ENCODE measurements around the gene CD83.

The CD83 gene

DNA sequence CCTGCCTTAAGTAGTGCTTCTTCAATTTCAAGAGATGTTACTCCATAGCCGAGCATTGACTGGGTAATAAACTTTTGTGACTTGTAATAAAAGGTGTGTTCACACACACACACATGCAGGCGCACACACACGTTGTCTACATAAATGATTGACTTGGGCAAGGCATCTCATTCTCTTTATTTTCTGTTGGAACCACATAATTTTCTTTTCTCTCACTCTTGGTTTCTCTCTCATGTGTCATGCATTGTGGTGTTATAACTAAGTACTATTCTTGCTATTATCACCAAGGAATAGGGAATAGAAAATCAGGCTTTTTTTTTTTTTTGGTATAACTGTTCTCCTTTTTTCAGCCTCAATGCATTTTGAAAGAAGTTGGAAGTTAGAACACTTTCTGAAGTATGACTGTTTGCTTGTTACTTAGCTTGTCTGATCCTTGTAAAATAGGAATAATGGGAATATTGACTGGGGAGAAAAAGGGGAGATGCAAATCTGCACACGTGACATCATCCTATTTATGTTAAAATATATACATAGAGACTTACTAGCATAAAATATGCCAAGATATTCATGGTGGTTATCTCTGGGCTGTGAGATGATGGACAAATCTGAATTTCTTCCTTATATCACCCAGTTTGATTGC, 26.1 kb upstream of the CD83 start:
- no peak for DNase-seq (ENCODE audit: low read depth)

DNA sequence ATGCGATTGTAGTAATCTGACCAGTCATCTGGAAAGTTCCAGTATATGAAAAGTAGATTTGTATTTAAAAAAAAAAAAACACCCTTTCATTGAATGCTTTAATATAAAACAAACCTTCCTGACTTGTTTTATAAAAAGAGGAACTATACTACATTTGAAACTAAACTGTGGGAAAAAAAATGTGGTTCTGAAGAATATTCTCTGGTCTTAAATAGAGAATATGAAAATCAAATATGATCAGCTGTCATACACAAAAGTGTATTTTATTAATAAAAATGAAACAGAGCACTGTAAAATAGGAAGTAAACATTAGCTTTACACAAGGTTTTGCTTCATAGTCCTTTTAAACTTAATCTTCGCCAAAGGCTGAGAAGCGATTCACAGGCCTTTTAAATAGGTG, 25.3 kb upstream of the CD83 start:
- no peak for DNase-seq (ENCODE audit: low read depth)

DNA sequence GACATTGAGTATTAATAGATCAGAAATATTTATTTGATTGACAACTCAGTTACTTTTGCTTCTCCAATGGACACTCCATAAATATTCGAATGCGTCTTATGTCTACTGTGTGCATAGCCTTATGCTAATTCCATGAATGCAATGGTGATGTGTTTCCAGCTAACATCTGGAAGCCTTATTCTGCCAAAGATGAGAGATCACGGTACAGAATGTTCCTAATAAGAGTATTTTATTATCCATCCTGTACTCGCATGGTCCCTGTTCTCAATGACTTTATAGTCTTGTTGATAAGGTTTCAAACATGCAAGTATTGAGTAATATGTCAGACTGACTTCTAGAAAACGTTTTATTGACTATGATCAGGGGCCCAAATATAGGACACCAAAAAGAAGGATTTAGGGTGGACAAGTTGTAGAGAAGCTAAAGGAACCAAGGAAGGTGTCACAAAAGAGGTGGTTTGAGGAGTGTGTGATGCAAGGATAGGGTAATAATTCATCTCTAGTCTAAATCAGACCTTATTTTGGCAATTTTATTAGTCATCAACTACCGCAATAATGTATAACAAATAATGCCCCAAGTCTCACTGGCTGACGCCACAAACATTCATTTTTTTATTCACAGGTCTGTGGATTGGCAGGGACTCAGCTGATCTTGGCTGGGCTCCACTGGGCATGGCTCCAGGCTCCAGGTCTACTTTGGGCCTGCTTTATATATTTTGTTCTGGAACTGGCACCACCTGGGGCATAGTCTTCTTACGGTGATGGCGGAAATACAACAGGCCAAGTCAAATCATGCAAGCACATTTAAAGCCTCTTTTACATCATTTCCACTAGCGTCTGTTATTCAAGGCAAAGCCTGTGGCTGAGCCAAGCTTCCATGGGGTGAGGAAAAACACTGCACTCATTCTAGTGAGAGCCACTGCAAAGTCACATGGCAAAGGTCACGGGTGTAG, 24.5 kb upstream of the CD83 start:
- DNase-seq (ENCODE audit: low read depth), result no peak

DNA sequence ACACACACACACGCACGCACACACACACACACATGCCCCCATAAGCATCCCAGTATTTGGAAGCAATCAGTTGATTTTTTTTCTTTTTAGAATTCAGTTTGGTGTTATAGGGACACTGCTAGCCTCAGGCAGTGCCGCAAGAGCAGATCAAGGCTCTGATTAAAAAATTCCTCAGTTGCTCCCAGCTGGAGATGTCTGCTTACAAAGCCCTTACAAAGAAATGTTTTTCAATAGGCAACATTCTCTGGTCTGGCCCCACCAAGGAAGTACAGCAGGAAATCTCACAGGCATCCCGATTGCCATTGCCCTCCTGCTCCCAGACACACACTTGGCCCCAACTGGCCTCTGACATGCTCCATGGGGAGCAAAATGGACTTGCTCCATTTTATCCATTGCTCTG, 22.9 kb upstream of the CD83 start:
- DNase-seq (ENCODE audit: low read depth), result no peak

DNA sequence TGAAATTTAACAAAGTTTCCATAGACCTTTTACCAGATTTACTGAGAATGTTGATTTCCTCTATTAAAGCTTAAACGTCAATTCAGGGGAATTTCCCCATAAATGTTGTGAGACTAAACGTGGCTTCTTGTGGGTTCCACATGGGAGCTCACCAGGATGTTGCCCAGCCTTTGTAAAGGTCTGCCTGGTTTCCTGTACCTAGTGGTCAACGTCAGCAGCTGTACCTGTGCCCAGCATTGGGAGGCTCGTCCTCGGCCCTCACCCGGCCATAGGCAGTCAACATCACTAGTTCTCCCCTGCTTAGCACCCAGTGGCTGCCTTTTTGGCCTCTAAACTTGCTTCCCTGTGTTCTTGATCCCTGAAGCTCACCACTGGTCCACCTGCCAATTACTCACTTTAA, 22.1 kb upstream of the CD83 start:
- no peak for DNase-seq (ENCODE audit: low read depth)

DNA sequence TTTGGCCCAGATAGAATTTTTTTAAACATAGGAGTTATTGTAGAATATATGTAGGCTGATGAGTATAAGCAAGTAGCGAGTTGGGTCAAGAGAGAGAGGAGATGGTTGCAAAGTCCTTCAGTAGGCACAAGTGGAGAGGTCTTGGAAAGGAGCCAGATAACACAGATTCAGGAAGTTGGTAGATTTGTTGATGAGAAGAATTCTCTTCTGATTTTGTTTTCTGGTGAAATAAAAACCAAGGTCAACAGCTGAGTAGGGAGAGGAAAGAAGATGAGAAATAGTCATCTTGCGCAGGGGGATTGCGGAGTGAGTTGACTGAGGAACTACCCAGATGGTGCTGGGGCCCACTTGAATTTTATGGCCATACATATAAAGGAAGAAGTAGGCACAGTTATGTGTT, 17.4 kb upstream of the CD83 start:
- no peak for DNase-seq (ENCODE audit: low read depth)

DNA sequence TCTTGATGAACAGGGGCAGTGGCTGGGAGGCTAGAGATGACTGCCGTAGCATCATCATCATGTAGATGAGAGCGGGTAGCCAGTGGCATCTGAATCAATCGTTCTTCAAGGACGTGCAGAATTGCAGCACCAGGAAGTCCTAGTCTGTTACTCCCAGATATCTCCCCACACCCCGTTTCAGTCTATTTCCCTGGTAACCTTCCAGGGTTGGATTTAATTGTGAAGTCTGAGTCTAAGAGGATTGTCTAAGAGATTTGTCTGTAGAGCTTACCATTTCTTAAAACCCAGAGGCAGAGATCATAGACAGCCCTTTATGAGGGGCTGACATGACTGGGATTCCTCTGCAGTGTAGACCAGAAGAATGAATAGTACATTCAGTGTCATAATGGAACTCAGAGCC, 16.6 kb upstream of the CD83 start:
- no peak for DNase-seq (ENCODE audit: low read depth)

DNA sequence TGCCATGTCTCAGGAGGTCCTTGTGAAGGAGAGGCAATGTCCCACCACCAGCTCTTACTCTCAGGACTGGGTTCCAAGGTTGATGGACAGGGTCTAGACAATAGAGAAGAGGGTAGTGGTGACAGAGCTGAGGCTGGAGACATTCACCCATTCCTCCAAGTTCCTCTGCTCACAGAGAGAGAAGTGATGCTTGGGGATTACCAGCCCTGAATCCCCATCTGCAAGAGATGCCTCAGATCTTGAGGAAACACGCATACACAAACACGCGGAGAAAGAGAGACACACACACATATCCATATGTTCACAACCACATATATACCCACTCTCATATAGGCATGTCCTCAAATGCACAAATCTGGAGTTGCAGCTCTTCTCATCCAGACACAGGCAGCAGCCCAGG, 15.2 kb upstream of the CD83 start:
- no peak for DNase-seq (ENCODE audit: low read depth)

DNA sequence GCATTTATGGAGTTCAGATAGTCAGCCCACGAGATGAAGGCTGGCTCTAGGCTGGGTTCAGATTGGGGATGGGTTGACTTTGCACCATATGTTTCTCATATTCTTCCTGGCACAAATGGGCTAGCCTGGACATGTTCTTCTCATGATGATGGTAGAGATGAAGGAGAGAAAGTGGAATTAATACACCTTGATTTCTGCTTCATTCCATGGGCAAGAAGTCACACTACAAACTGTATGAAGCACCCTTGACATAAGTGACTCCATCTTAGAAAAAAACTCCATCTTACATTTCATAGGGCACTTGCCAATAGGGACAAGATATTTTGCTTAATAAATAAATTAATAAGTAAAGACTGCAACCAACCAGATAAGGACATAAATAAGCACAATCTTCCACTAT, 12.0 kb upstream of the CD83 start:
- no peak for DNase-seq (ENCODE audit: low read depth)

DNA sequence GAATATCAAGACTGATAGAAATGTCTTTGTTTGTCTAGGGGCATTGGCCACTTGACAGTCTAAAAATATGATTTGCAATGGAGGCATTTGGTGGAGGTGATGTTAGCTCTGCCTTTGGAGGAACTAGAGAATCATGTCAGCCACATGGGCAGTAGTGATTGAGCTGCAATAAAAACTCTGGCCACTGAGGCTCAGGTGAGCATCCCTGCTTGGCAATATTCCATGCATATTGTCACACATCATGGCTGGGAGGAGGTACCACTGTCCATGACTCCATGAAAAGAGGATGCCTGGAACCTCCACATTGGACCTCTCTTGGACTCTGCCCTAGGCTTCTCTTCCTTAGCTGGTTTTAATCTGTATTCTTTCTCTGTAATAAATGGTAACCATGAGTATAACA, 10.6 kb upstream of the CD83 start:
- no peak for DNase-seq (ENCODE audit: low read depth)

DNA sequence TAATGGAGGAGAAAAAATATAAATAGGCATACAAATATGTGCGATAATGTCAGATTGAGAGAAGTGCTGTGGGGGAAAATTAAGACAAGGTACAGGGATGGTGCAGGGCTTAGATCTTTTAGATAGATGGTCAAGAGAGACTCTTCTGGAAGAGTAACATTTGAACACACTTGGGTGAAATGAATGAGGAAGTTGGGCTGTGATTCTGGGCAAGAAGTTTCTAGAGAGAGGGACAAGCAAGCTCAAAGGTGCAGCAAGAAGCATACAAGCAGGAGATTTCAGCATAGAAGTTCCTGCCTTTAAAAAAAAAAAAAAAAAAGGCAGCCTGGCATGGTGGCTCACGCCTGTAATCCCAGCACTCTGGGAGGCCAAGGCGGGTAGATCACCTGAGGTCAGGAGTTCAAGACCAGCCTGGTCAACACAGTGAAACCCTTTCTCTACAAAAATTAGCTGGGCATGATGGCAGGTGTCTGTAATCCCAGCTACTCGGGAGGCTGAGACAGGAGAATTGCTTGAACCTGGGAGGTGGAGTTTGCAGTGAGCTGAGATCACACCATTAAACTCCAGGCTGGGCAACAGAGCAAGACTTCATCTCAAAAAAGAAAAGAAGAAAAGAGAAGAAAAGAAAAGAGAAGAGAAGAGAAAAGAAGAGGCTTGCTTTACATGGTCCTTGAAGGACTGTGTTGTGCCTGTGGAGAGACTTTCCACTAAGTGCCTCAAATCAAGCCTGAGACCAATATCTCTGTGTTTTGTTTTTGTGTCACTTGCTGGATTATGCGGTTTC, 9.7 kb upstream of the CD83 start:
- DNase-seq (ENCODE audit: low read depth), result no peak

DNA sequence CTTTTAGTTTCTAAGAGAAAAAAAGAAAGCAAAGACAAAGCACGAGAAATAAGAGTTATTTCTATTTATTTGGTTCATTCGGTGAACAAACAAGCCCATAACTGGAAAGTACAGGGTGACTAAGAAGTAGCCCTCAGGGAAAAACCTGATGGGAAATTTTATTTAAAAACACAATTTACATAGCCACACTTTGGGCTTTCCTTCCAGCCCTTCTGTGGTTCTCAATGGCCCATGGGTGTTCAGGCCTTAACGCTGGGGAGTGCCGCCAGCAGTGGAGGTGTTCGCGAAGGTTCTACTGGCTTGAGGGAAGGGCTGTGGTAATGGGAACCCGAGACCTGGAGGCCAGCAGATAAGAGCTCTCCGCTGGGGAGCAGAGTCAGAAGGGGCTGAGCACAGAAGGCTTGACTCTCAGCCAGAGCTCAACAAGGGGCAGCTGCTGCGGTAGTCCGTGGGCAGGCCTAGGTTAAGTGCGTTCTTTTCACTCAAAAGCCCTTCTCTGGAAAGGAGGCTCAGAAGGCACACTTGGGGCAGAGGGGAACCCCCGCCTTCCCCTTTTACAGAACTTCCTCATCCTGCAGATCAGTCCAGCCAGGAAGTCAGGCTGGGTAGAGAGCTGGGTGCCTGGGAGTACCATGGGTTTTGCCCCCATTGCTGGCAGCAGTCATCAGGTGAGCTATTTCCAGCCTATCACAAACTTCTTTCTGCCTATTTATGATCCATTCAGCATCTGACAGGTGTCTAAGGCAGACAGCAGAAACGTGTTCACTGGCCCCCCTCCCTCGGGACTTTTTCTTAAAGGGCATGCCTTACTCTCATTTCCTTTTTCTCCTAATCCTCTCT, 8.8 kb upstream of the CD83 start:
- no peak for DNase-seq (ENCODE audit: low read depth)

DNA sequence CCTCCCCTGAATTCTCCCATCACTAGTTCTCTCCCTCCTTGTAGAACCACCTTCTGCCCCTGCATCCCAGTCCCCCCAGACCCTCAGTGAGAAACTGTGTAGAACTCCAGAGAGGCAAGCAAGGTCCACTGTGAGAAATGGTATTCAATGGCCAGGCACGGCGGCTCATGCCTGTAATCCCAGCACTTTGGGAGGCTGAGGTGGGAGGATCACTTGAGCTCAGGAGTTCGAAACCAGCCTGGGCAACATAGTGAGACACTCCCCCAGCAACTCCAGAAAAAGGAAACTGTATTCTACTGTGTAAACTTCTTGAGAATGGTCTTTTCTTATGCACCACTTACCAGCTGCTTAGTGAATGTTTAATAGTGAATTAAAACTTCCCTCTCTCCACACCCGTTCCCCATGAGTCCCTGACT, 8.2 kb upstream of the CD83 start:
- no peak for DNase-seq (ENCODE audit: low read depth)

DNA sequence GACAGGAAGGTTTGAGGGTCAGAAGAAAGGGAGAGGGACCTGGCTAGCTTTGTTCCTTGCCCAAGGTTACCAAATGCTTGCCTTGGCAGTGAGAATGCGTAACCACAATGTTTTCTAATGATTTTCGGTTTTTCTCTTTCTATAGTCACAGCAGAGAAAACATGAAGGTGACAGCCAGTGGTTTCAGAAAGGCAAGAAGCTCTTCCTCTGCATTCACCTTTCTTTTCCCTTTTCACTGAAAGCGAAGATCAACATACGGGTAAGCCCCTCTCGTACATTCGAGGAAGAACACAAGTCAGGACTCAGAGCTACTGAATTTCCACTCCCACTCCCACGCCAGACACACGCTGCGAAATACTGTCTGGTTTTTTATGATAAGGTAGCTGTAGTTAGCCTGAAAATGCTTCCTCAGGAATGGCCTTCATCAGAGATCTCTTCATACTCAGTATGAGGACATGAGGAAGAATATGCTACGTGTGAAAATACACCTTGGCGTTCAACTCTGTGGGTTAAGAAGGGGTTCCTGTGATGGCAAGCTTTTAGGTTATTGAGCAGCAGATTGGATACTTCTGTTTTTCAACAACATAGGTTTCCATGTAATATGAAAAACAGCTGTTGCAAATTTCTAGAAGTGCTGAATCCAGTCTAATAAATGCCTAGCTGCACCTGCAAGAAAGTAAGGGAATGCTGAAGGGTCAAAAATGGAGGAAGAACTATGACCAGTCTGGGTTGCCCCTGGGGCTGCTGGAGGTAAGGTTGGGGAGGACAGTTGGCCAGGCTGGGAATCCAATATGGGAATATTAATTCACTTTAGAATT, 7.4 kb upstream of the CD83 start:
- DNase-seq (ENCODE audit: low read depth), result no peak

DNA sequence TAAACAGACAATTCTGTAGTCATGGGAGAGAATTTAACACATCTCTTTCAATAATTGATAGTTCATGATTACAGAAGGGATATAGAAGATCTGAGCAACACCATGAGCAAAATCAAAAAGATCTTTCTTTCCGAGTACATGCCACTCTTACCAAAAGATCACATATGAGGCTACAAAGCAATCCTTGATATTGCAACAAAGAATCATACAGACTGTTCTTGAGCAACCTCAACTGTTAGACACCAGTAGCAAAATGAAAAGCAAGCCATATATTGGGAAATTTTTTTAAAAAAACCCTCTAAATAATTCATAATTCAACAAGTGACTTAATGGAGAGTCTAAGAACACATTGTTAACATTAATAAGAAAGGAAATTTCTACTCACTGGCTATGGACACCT, 3.6 kb upstream of the CD83 start:
- DNase-seq (ENCODE audit: low read depth), result no peak

DNA sequence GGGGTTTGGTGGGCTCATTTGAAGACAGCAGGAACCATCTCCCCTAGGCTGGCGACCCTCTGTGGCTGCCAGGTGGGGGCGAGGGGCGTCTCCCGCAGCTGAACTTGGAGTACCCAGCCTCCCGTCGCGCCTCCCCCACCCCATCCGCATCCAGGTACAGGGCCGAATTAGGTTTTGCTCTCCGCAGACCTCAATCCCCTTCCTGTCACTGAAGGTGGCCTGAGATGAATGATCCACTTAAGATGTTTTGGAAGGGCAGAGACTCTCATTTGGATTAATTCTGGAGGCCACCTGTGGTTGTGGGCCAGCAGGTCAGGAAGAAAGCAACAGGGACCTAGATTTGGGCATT, 493 bp downstream of the CD83 start:
- no peak for DNase-seq (ENCODE audit: low read depth)

DNA sequence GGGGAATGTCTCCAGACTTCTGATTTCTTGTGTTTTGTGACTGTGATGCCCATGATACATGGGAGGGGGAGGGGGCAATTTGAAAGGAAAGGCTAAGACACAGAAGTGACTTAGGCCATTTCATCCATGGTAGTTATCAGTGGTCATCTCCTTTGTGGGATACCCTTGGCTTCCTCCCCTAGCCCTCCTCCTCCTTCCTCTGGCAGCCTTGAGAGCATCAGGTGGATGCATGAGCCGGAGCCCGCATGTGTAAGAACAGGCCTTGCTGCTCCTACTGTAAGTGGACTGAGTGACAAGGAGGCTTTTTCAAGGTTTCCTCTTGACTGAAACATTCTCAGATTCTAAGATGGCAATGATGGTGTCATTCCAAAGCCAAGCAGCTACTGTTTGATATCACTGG, 874 bp downstream of the CD83 start:
- no peak for DNase-seq (ENCODE audit: low read depth)

DNA sequence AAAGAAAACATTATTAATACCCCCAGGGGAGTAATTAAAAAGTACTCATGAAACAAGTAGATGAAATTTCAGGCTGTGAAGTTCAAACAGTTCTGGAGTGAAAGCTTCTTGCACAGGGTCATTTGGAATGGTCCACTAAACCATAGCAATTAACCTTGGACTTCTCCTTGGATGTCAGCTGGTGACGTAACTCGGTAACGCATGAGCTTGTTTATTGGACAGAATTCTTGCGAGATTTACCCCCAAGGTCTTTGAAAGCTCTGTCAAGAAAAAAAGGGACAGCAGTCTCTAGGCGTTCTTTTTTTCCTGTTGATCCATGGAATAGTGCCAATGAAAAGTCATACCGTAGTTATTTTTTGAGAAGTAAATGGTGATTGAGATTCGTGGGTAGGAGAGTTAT, 2.2 kb downstream of the CD83 start:
- DNase-seq (ENCODE audit: low read depth), result no peak

DNA sequence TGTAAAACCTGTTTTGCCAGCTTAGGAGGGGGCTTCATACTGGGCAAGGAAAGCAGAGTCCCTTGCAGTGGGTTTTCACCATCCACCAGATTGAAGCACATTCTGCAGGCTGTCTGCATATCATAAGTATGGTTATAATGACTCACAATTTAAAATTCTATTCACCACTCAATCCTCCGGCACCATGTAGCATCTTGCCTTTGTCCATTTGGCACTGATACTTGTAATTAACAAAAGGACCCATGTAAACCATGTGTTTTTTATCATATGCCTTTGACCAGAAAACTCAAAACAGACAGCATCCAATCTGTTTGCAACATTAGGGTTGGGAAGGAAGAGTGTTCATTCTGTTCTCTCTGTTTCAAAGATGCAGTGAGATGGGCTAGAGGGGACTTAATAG, 3.0 kb downstream of the CD83 start:
- no peak for DNase-seq (ENCODE audit: low read depth)

DNA sequence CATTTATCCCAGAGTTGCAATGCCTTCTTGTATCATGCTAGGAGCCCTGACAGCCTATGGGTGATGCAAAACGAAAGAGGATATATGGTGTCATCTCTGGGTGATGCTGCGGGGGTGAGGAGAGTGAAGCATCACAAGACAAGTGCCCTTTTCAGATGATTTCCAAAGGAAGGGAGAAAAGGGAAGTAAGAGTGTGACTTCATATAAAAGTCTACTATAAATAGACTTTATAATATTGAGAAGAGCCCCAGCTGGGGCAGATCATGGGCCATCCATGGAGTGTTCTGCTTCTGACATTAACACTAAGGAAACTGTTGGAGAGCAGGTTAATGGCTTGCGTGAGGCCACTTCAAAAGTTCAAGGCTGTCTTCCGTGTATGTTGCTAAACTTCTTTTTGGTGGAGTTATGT, 4.4 kb downstream of the CD83 start:
- DNase-seq (ENCODE audit: low read depth), result no peak

Data from T follicular helper cell (primary cell).